NCI-H2107 treated with DMSO at 0.1 percent for 48 hours (cell line): ENCODE measurements around the gene FOXI3.
"Not testable (repeated sequence)": the region's sequence is repeated elsewhere in the genome, so short reads cannot be mapped to it uniquely, and the experiment has no call there.

Experiments used
- DNase-seq: peaks from one replicate; lab custom pipeline; 2025; ENCODE audit not compliant: unreplicated experiment; lab: John Stamatoyannopoulos, UW

FOXI3 gene

GRCh38 chr2:88442473-88442872 lies 10.0 kb downstream of the FOXI3 start:
- DNase-seq: no peak

- no peak for DNase-seq
Measured at GRCh38 chr2:88442061-88442460, 10.4 kb downstream of the FOXI3 start.

GRCh38 chr2:88437010-88437409 lies 15.5 kb downstream of the FOXI3 start:
- no peak for DNase-seq

- DNase-seq: no peak
Measured at GRCh38 chr2:88429929-88430328, 22.6 kb downstream of the FOXI3 start.

- DNase-seq: no peak
Measured at GRCh38 chr2:88423733-88424132, 28.8 kb downstream of the FOXI3 start.

- not testable (repeated sequence) for DNase-seq
Measured at GRCh38 chr2:88419051-88419450, 33.4 kb downstream of the FOXI3 start.

GRCh38 chr2:88416016-88416663 lies 36.4 kb downstream of the FOXI3 start:
- DNase-seq: no peak

- not testable (repeated sequence) for DNase-seq
Measured at GRCh38 chr2:88408870-88409269, 43.6 kb downstream of the FOXI3 start.

- DNase-seq: no peak
Measured at GRCh38 chr2:88400037-88400767, 52.3 kb downstream of the FOXI3 start.

- DNase-seq: no peak
Measured at GRCh38 chr2:88398180-88398579, 54.3 kb downstream of the FOXI3 start.
